Measurements from ENCODE around the gene ZNF200. TPM values are rescaled to one million over a fixed set of nuclear protein-coding genes. Genes with fewer than 3 reads are reported as not detected.

Gene ZNF200
- total RNA-seq, result 5.9 and 6.3 TPM in 2 replicates

GRCh38 chr16:3234857-3235561, at the start of gene ZNF200:
Gene ZNF200 (minus strand): TSS chr16:3235158. CDS start chr16:3233755, 1,403 bp downstream.

DNA sequence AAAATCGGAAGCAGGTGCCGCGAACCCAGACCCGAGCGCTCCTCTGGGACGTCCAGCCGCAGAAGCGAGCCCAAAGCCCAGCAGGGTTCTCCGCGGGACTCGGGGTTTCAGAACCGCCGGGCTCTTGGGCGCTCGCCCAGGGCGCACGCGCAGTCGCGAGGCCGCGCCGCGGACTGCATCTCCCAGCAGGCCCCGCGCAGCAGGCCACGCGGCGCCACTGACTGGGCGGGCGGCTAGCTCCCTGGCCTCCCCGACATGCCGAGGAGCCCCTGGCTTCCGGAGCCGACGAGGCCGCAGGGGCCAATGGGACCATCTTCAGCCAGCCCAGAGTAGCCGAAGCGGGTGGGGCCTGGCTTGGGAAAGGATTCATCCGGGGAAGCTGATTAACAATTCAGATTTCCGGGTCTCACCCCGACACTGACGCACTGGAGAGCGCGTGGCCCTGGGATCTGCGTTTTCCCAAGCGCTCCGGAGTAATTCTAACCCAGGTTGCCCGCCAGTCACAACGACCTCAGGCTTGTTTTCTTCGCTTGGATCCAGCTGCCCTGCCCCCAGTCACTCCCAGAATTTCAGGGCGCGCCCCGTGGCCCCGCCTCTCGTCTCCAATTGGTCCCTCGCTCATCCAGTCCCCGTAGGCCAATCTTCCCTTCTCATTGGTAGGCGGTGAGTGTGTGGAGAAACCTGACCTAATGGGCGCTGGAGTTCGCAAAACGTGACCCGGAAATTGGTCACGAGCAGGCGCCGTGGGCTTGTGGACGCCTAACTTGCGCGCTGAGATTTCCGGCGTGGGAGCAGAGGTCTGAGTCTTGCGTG, 48.0 kb upstream of the ZNF200 start, which contains the start of gene ZNF263:
ZNF263 (plus strand) TSS at position 762 of the 813 bp plus-strand sequence. CDS start 328 bp downstream, outside the sequence.

GRCh38 chr16:3256146-3256865, 21.3 kb upstream of the ZNF200 start, which contains the start of gene MEFV:
Gene MEFV (minus strand): TSS chr16:3256633. CDS start chr16:3256587, 46 bp downstream.

DNA sequence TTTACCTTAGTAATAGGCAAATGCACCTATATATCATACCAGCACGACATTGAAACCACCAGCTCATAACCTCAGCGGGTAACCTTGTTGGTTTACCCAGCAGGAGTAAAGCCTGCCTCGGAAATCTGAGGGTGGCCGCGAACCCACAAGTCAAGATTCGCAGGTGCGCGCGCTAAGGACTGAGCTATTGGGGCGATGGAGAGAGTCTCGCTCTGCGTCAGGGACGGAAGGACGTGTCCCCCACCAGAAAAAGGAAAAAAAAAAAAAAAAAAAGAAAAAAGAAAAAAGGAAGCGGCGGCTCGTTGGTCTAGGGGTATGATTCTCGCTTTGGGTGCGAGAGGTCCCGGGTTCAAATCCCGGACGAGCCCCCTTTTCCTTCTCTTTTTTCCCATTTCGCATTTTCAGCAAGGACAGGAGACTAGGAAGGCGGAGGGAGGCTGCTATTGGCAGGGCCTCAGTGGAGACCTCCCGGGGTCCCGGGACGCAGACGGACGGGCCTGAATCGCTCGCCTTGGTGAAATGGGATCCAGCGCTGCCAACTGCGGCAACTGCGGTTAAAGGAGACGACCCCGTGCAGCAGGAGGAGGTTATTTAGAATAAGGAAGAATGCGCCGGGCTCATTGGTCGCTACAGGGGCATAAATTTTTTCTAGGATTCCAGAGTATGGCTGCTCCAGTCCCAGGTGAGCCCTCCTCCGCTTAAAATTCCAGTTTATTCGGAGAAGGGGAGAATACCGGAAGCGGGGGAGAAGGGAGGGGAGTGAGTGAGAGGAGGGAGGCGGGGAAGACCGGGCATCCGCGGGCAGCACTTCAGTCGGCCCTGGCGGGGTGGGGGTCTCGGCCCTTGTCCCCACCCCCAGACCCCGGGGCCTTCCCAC, 46.9 kb downstream of the ZNF200 start, which contains the start of gene OR1F1:
OR1F1 (plus strand) TSS at position 407 of the 877 bp plus-strand sequence.

Other genes starting within 250 kb of the ZNF200 start
- gene CLDN9, start 222.2 kb downstream of the ZNF200 start, total RNA-seq, result 0.10 TPM in 1 of 2 replicates, not detected in the other
- gene CLDN6, start 217.0 kb downstream of the ZNF200 start, total RNA-seq, result 0.13 and 0.46 TPM in 2 replicates
- 185 and 394 TPM in 2 replicates for gene TNFRSF12A, start 214.8 kb downstream of the ZNF200 start, total RNA-seq
- 33.4 and 46.1 TPM in 2 replicates for gene HCFC1R1, start 211.2 kb downstream of the ZNF200 start, total RNA-seq
- gene THOC6, start 211.1 kb downstream of the ZNF200 start, total RNA-seq, result 14.1 and 17.3 TPM in 2 replicates
- 0.40 and 0.46 TPM in 2 replicates for gene BICDL2, start 198.2 kb downstream of the ZNF200 start, total RNA-seq
- not detected in 2 replicates for gene MMP25, start 188.6 kb downstream of the ZNF200 start, total RNA-seq
- gene IL32, start 169.5 kb downstream of the ZNF200 start, total RNA-seq, result 4.0 and 6.3 TPM in 2 replicates
- gene ZSCAN10, start 135.9 kb downstream of the ZNF200 start, total RNA-seq, result not detected in 2 replicates
- gene ZNF205, start 122.6 kb downstream of the ZNF200 start, total RNA-seq, result 12.4 and 16.0 TPM in 2 replicates
- gene ZNF213, start 100.1 kb downstream of the ZNF200 start, total RNA-seq, result 11.6 and 15.3 TPM in 2 replicates
- gene OR1F1, start 47.0 kb downstream of the ZNF200 start, total RNA-seq, result 0.07 TPM in 1 of 2 replicates, not detected in the other
- 0.07 and 0.10 TPM in 2 replicates for gene MEFV, start 21.5 kb upstream of the ZNF200 start, total RNA-seq
- 41.4 and 46.5 TPM in 2 replicates for gene ZNF263, start 48.3 kb upstream of the ZNF200 start, total RNA-seq
- gene TIGD7, start 70.3 kb upstream of the ZNF200 start, total RNA-seq, result 6.8 TPM in 2 replicates
- 17.4 and 17.9 TPM in 2 replicates for gene ZNF75A, start 70.3 kb upstream of the ZNF200 start, total RNA-seq
- 0.26 TPM in 1 of 2 replicates, not detected in the other for gene OR2C1, start 120.7 kb upstream of the ZNF200 start, total RNA-seq
- gene ZSCAN32, start 165.8 kb upstream of the ZNF200 start, total RNA-seq, result 10.8 and 10.9 TPM in 2 replicates
- gene ZNF174, start 166.1 kb upstream of the ZNF200 start, total RNA-seq, result 6.1 and 6.3 TPM in 2 replicates
- 1.9 and 2.1 TPM in 2 replicates for gene ZNF597, start 208.3 kb upstream of the ZNF200 start, total RNA-seq
- gene NAA60, start 208.5 kb upstream of the ZNF200 start, total RNA-seq, result 16.6 and 17.7 TPM in 2 replicates